Mesodermal cell (in vitro differentiated cells): ENCODE data around the gene SNAI3.
A peak's percentile ranks its signal among the peaks of the same experiment; 100 is the strongest.

ENCODE experiments used
- H3K27ac ChIP-seq: 2 replicates; pipeline ENCODE4 v1.7.0; 2013; ENCODE audit warnings: mild to moderate bottlenecking, low read depth, low read length, moderate library complexity; ENCODE audit not compliant: severe bottlenecking
- H3K36me3 ChIP-seq: 2 replicates; pipeline ENCODE4 v1.7.1; 2013; ENCODE audit warnings: mild to moderate bottlenecking, low read length, moderate library complexity; ENCODE audit not compliant: control insufficient read depth, insufficient read depth
- H3K4me1 ChIP-seq: one replicate; pipeline ENCODE4 v1.7.1; 2013; ENCODE audit warnings: mild to moderate bottlenecking, low read length; ENCODE audit not compliant: insufficient read depth, control insufficient read depth, poor library complexity, severe bottlenecking
- H3K4me3 ChIP-seq: 2 replicates; pipeline ENCODE4 v1.7.0; 2013; ENCODE audit warnings: low read length, control low read depth, mild to moderate bottlenecking; ENCODE audit not compliant: insufficient read depth, poor library complexity, severe bottlenecking; ENCODE audit errors: extremely low read depth
- H3K9me3 ChIP-seq: 2 replicates; pipeline ENCODE4 v1.7.1; 2013; ENCODE audit warnings: mild to moderate bottlenecking, low read length, moderate library complexity; ENCODE audit not compliant: control insufficient read depth
- WGBS, 2 experiments: methylation state at CpG; one replicate each; pipeline ENCODE4 v1.1.5; 2013; ENCODE audit warnings: missing lambda C conversion rate in 2 of 2; ENCODE audit not compliant: insufficient coverage in 2 of 2; 5-methylcytosine and 5-hydroxymethylcytosine counted together

The SNAI3 gene

DNA sequence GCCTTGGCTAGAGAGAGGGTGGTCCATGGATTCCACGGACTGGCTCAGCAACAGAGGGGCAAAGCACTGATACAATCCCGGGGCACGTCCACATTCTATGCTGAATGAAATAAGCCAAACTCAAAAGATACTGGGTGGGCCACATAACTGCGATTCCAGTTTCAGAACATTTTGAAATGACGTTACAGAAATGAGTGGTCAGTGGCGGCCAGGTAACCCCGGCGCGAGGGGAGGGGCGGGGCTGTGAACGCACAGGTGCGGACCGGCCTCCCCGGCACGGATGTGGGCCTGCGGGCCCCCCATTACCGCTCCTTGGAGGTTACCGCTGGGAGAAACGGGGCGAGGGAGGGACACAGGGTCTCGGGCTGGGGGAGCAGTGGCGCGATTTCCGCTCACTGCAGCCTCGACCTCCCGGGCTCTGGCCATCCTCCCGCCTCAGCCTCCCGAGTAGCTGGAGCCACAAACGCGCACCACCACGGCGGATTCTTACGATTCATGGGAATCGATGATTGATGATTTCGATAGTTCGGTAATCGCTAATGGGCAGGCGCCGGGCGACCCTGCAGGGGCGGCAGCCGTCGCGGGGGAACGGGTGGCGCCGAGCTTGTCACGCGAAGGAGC, 24.0 kb downstream of the SNAI3 start:
- H3K27ac ChIP-seq = peak overlapping the region; percentile 71
- H3K36me3 ChIP-seq = peaks cover 52% of the 10 kb centered on the region
- peak overlapping the region; percentile 98 for H3K4me3 ChIP-seq
- 1 to 2% methylated on average over 38 to 40 of the region's 49 CpGs for WGBS, 2 experiments
- no peaks in the 10 kb centered on the region for H3K9me3 ChIP-seq
- peaks cover 13% of the 10 kb centered on the region for H3K4me1 ChIP-seq

DNA sequence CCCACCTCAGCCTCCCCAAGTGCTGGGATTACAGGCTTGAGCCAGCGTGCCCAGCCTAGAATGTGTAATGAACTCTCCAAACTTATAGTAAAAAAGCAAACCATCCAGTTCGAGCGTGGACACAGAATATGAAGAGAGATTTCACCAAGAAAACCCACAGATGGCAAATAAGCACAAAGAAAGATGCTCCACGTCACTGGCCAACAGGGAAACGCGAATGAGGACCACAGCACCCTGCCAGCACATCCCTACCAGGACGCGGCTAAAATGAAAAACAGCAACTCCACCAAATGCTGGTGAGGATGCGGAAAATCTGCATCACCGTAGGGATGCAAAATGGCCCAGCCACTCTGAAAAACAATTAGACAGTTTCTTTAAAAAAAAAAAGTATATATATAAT, 24.8 kb downstream of the SNAI3 start:
- H3K27ac ChIP-seq = no peak overlapping the region
- 81 to 83% methylated on average over 4 to 8 of the region's 10 CpGs for WGBS, 2 experiments
- no peaks in the 10 kb centered on the region for H3K9me3 ChIP-seq
- H3K36me3 ChIP-seq = peaks cover 58% of the 10 kb centered on the region
- H3K4me3 ChIP-seq = peak overlapping the region; percentile 98
- H3K4me1 ChIP-seq = peaks cover 13% of the 10 kb centered on the region

DNA sequence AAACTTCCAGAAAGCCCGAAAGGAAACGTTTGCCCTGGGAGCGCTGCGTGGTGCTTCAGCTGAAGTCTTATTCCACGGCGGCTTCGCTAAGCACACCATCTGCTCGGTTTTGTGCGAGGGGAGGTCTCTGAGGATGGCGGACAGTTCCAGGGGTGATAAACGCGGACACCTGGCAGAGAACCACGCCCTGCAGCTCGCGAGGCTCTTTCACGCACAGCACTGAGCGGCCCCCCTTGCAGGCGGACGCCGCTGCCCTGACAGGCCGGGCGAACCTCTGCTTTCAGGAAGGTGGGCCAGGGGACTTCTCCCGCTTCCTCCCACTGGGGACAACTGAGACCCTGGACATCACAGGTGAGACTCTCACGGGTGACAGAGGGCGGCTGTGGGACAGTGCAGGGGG, 27.1 kb downstream of the SNAI3 start:
- H3K9me3 ChIP-seq = no peaks in the 10 kb centered on the region
- no peak overlapping the region for H3K27ac ChIP-seq
- no peak overlapping the region for H3K4me3 ChIP-seq
- 95 to 98% methylated on average over 24 to 25 of the region's 25 CpGs for WGBS, 2 experiments
- H3K36me3 ChIP-seq = peaks cover 64% of the 10 kb centered on the region
- H3K4me1 ChIP-seq = peaks cover 13% of the 10 kb centered on the region

DNA sequence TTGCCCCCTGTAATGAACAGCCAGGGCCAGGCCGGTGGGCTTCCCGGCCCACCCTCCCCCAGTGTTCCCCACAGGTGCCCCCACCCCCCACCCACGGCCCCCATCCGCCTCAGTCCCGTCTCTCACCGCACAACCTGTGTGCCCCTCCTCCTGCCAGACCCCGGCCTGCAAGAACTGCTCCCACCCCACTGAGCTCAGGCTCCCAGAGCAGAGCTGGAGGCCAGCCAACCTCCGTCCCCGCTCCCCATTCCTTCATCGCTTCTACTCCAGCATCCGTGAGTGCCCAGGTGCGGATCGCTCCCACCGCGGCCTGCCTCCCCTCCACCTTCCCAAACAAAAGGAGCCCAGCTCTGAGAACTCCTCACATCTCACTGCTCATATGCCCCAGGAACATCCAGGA, 27.6 kb downstream of the SNAI3 start:
- no peak overlapping the region for H3K27ac ChIP-seq
- H3K36me3 ChIP-seq = peaks cover 68% of the 10 kb centered on the region
- H3K9me3 ChIP-seq = no peaks in the 10 kb centered on the region
- H3K4me3 ChIP-seq = no peak overlapping the region
- peaks cover 13% of the 10 kb centered on the region for H3K4me1 ChIP-seq
- WGBS, 2 experiments = 93 to 98% methylated on average over 9 to 11 of the region's 15 CpGs

DNA sequence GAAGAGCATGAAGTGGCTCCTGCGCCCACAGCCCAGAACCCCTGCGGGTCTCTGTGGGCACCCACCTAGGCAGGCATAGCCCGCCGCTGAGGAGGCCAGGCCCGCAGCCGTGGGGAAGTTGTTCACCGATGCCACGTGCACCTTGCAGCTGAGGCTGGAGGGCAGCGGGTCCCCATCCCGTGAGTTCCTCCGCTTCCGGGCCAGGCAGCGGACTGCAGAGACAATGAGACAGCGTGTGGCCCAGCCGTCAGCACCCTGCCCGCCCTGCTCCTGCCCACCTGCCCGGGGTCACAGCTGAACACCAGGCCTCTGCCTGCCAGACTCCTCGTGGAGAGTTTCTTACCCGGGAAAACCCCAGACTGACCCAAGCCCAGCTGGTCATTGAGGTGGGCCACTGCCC, 28.9 kb downstream of the SNAI3 start:
- 96% methylated on average over 19 of the region's 19 CpGs for WGBS, 2 experiments
- H3K36me3 ChIP-seq = peaks cover 82% of the 10 kb centered on the region
- H3K9me3 ChIP-seq = no peaks in the 10 kb centered on the region
- H3K4me1 ChIP-seq = peaks cover 18% of the 10 kb centered on the region
- H3K4me3 ChIP-seq = no peak overlapping the region
- H3K27ac ChIP-seq = no peak overlapping the region

DNA sequence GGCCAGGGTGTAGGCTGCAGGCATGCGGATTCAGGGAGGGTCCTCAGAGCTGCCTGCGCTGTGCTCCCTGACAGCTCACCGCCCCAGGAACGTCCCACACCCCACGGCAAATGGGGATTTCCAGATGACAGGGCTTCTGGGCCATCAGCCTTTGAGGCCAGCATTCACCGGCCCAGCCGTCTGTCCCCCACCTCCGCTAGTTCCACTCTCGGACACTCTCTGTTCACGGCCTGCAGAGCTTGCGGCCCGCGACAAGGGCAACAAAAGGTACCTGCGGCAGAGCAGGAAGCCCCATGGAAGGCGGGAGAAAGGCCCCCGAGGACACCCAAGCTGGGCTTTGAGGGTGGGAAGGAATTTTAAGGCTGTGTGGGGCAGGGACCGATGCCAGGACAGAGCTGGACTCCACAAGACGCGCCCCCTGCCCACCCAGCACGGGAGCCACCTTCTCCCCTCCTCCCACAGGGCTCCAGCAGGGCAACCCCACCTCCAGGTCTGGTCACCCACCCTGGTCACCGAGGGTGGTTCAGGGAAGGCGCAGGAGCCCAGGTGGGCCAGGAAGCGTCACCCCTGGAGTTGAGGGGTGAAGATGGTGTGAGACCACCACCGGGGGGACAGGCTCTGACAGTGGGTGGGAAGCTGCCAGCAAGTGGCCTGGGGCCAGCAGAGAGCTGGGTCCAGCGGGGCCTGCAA, 29.9 kb downstream of the SNAI3 start:
- no peaks in the 10 kb centered on the region for H3K9me3 ChIP-seq
- H3K36me3 ChIP-seq = peaks cover 91% of the 10 kb centered on the region
- WGBS, 2 experiments = 95 to 97% methylated on average over 14 to 16 of the region's 25 CpGs
- no peak overlapping the region for H3K4me3 ChIP-seq
- H3K4me1 ChIP-seq = peaks cover 26% of the 10 kb centered on the region
- H3K27ac ChIP-seq = no peak overlapping the region

DNA sequence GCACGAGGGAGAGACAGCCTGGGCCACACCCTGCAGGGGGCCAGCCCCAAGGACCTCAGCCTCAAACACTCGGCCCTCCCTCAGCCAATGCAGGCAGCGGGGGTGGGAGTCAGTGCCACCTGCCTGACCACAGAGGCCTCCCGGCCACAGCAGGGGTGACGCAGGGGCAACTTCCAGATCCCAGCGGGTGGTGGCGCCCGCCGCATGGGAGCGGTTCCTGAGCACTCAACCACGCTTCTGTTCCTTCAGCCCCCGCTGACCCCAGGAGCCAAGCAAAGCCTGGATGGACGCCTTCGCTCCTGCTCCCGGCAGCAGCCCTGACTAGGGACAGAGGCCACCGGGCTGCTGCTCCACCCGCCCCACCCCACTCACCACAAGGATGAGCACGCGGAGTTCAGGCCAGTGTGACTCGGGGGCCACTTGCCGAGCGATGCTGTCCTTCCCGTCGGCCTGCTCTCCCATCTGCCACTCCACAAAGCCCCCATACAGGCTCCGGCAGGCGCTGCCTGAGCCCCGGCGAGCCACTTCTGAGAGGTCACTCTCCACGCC, 30.5 kb downstream of the SNAI3 start:
- no peak overlapping the region for H3K4me3 ChIP-seq
- no peak overlapping the region for H3K27ac ChIP-seq
- WGBS, 2 experiments = 91 to 94% methylated on average over 24 to 29 of the region's 29 CpGs
- no peaks in the 10 kb centered on the region for H3K9me3 ChIP-seq
- H3K4me1 ChIP-seq = peaks cover 28% of the 10 kb centered on the region
- H3K36me3 ChIP-seq = peaks cover 88% of the 10 kb centered on the region

DNA sequence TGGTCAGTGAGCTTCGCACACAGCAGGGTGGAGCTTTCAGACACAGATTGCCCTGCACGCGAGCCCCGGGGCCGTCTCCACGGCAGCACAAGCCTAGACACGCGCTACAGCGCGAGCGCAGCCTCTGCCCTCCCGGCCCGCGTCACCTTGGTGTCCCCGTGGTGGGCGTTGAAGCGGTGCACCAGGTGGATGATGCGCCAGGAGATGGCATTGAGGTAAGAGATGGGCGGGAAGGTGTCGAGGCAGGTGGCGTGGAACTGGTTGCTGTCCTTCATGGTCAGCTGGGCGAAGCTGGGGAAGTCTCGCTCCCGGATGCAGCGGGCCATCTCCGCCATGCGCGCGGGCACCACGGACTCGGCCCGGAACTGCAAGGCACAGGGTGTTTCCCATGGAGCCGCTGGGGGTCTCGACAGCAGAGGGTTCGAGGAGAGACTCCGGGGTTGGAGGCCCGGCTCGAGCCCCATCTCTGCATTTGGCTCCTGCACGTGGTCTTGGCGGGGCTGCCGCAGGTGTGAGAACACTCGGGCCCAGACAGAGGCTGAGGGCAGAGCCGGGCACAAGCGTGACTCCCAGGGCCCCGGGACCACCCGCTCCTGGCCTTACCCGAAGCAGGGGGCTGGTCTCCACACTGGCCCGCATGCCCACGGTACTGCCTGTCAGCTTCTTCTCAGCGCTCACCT, 31.1 kb downstream of the SNAI3 start:
- Histone ChIP-seq H3K4me1 (peaks cover 30% of the 10 kb centered on the region), H3K9me3 (no peaks in the 10 kb centered on the region), H3K4me3 (no peak overlapping the region), H3K27ac (no peak overlapping the region), H3K36me3 (peaks cover 85% of the 10 kb centered on the region)
- WGBS, 2 experiments = 95 to 96% methylated on average over 50 of the region's 50 CpGs

DNA sequence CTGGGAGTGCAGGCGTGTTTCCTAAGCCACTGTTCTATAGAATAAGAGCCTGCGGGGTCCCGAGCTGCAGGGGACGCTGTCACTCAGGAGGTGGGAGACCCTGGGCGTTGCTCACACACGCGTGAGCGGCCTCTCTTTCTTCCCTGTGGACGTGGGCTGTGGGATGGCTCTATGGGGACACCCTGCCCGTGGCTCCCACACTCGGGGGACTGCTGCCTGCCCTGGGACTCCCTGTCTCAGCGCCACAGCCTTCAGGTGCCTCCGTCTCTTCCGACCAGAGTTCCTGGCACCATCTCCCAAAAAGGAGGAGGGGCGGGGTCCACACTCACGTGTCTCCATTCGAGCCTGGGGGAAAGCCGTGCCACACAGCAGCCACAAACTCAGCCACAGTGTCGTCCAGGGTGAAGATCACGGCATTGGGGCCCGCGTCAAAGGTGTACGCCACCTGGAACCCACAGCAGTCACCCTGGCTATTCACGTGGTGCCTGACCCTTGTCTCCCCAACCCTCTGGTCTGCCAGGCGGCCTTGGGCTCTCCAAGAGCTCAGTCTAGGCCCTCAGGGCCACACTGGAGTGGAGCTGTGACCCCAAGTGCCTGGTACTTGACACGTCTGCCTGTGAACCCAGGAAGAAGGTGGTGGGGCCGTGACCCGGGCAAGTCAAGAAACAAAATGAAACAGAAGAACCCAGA, 31.8 kb downstream of the SNAI3 start:
- no peaks in the 10 kb centered on the region for H3K9me3 ChIP-seq
- peaks cover 31% of the 10 kb centered on the region for H3K4me1 ChIP-seq
- 96 to 98% methylated on average over 26 to 28 of the region's 28 CpGs for WGBS, 2 experiments
- no peak overlapping the region for H3K4me3 ChIP-seq
- peaks cover 80% of the 10 kb centered on the region for H3K36me3 ChIP-seq
- H3K27ac ChIP-seq = no peak overlapping the region

DNA sequence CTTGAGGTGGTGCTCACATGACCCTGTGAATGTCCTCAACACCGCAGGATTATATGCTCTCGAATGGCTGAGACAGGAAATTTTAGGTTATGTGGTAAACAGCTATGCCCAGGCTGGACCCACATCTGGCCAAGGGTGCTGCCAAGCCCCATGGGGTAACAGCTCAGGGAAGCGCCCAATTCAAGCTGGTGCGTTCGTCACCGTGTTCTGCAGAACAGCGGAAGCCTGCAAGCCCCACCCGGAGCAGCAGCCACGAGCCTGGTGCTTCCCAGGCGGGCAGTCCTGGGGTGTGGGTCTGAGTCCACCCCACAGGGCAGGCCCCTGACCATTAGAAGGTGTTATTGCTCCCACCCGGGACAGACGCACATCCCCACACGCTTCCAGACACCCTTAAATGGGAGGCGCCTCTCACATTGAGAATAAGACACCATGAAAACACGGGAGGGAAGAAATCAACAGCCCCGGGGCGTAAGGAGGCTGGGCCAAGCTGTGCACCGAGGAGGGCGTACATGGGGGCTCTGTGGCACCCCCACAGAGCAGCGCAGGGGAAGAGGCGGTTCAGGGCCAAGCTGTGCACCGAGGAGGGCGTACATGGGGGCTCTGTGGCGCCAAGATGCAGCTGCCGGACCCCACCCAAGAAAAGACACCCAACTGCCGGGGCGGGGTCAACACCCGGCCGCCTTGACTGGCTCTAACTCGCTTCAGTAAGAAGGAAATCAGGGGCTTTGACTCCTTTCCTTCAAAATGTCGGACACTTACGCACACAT, 32.5 kb downstream of the SNAI3 start:
- Histone ChIP-seq H3K27ac (no peak overlapping the region), H3K9me3 (no peaks in the 10 kb centered on the region), H3K4me1 (peaks cover 26% of the 10 kb centered on the region), H3K36me3 (peaks cover 77% of the 10 kb centered on the region), H3K4me3 (no peak overlapping the region)
- WGBS, 2 experiments = 91 to 92% methylated on average over 31 to 32 of the region's 32 CpGs
